ENCODE measurements around the gene ABCB4.

GRCh38 chr7:87356448-87356847, 119.0 kb downstream of the ABCB4 start:
- TF ChIP-seq TAF1 (IDR thresholded peaks at IDR 0.05; ENCODE audit: borderline replicate concordance, low read depth, low read length) (no peak), POLR2AphosphoS5 (IDR thresholded peaks at IDR 0.05; ENCODE audit: low read depth, low read length) (no peak)
